GM21447 (cell line): ENCODE results near the gene KLK5.

Source experiments
- ATAC-seq: cut with Tn5 transposase; IDR thresholded peaks from one replicate; pipeline ENCODE4 v1.9.1; 2021; ENCODE audit not compliant: unreplicated experiment

KLK5 gene

DNA sequence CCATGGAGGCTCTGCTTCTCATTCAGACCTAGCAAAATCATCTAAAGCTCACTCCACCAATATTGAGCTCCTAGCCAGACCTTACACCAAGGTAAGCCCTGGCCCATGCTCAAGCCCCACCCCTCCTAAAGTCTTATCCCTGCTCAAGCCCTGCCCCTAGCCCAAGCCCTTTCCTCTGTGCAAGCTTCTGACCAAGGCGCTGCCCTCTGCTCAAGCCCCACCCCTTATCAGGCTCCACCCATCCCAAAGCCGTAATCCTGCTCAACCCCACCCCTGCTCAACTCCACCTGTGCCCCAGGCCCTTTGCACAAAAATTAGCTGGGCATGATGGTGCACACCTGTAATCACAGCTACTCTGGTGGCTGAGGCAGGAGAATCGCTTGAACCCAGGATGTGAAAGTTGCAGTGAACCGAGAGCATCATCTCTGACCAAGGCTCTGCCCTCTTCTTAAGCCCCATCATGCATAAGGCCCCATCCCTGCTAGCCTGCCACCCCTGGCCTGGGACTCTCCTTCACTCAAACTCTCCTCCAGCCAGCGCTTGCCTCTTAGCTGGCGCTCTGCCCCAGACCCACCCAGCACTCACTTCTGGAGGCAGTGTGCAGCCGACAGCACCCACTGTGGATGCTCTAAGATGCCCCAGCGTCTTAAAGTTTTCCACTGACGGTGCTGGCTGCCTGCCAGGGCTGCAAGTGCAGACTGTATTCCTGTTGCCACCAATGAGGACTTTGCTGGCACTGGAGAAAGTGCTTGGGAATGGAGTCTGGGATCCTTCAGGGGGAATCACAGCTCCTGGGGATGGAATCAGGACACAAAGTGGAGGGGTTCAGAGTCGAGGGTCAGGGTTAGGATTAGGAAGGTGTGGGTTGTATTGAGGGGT is 58.1 kb downstream of the KLK5 start:
- ATAC-seq, result no peak
